ENCODE data around the gene TMEM220. TPM values are rescaled to one million over a fixed set of nuclear protein-coding genes. Genes with fewer than 3 reads are reported as not detected.
"Not testable (repeated sequence)": the region's sequence is repeated elsewhere in the genome, so short reads cannot be mapped to it uniquely, and the experiment has no call there.

The TMEM220 gene
- total RNA-seq, 1 experiment from 2014 or later: 12.6 TPM

GRCh38 chr17:10737736-10738135 lies 7.9 kb upstream of the TMEM220 start:
- in situ Hi-C loops (cut with HindIII; ENCODE audit: low pct_unique_long_range_greater_than_20kb, low sequenced_read_pairs): no loop called here
- no peak for DNase-seq (ENCODE audit: low read depth, low spot score)

GRCh38 chr17:10737168-10737622 lies 7.4 kb upstream of the TMEM220 start:
- in situ Hi-C loops (cut with HindIII; ENCODE audit: low pct_unique_long_range_greater_than_20kb, low sequenced_read_pairs): no loop called here

GRCh38 chr17:10735821-10736220 lies 6.0 kb upstream of the TMEM220 start:
- in situ Hi-C loops (cut with HindIII; ENCODE audit: low pct_unique_long_range_greater_than_20kb, low sequenced_read_pairs): no loop called here
- no peak for DNase-seq (ENCODE audit: low read depth, low spot score)

More at GRCh38 chr17:10737168-10737622, 7.4 kb upstream of the TMEM220 start:
- DNase-seq (ENCODE audit: low read depth, low spot score): peak; percentile 84

- DNase-seq (ENCODE audit: low read depth, low spot score): no peak
- in situ Hi-C loops (cut with HindIII; ENCODE audit: low pct_unique_long_range_greater_than_20kb, low sequenced_read_pairs): no loop called here
Observed at GRCh38 chr17:10735251-10735650, 5.4 kb upstream of the TMEM220 start.

- DNase-seq (ENCODE audit: low read depth, low spot score): no peak
- in situ Hi-C loops (cut with HindIII; ENCODE audit: low pct_unique_long_range_greater_than_20kb, low sequenced_read_pairs): no loop called here
Observed at GRCh38 chr17:10733666-10734065, 3.8 kb upstream of the TMEM220 start.

- DNase-seq (ENCODE audit: low read depth, low spot score); in situ Hi-C loops (cut with HindIII; ENCODE audit: low pct_unique_long_range_greater_than_20kb, low sequenced_read_pairs): not testable (repeated sequence)
Observed at GRCh38 chr17:10732121-10732520, 2.3 kb upstream of the TMEM220 start.

GRCh38 chr17:10731408-10731879 lies 1.6 kb upstream of the TMEM220 start:
- in situ Hi-C loops (cut with HindIII; ENCODE audit: low pct_unique_long_range_greater_than_20kb, low sequenced_read_pairs): no loop called here
- DNase-seq (ENCODE audit: low read depth, low spot score): no peak

- in situ Hi-C loops (cut with HindIII; ENCODE audit: low pct_unique_long_range_greater_than_20kb, low sequenced_read_pairs); DNase-seq (ENCODE audit: low read depth, low spot score): not testable (repeated sequence)
Observed at GRCh38 chr17:10730247-10730646, 424 bp upstream of the TMEM220 start.

- in situ Hi-C loops (cut with HindIII; ENCODE audit: low pct_unique_long_range_greater_than_20kb, low sequenced_read_pairs): no loop called here
- DNase-seq (ENCODE audit: low read depth, low spot score): no peak
Observed at GRCh38 chr17:10728331-10728892, 1.4 kb downstream of the TMEM220 start.

GRCh38 chr17:10727192-10727591 lies 2.6 kb downstream of the TMEM220 start:
- DNase-seq (ENCODE audit: low read depth, low spot score): no peak
- in situ Hi-C loops (cut with HindIII; ENCODE audit: low pct_unique_long_range_greater_than_20kb, low sequenced_read_pairs): no loop called here

GRCh38 chr17:10726196-10726595 lies 3.6 kb downstream of the TMEM220 start:
- in situ Hi-C loops (cut with HindIII; ENCODE audit: low pct_unique_long_range_greater_than_20kb, low sequenced_read_pairs): no loop called here
- no peak for DNase-seq (ENCODE audit: low read depth, low spot score)

GRCh38 chr17:10725262-10725661 lies 4.6 kb downstream of the TMEM220 start:
- in situ Hi-C loops (cut with HindIII; ENCODE audit: low pct_unique_long_range_greater_than_20kb, low sequenced_read_pairs): no loop called here
- no peak for DNase-seq (ENCODE audit: low read depth, low spot score)

- DNase-seq (ENCODE audit: low read depth, low spot score): no peak
- in situ Hi-C loops (cut with HindIII; ENCODE audit: low pct_unique_long_range_greater_than_20kb, low sequenced_read_pairs): no loop called here
Observed at GRCh38 chr17:10724546-10725195, 5.2 kb downstream of the TMEM220 start.

GRCh38 chr17:10718547-10718946 lies 11.3 kb downstream of the TMEM220 start:
- no peak for DNase-seq (ENCODE audit: low read depth, low spot score)
- in situ Hi-C loops (cut with HindIII; ENCODE audit: low pct_unique_long_range_greater_than_20kb, low sequenced_read_pairs): no loop called here

GRCh38 chr17:10716218-10716617 lies 13.6 kb downstream of the TMEM220 start:
- DNase-seq (ENCODE audit: low read depth, low spot score): no peak
- in situ Hi-C loops (cut with HindIII; ENCODE audit: low pct_unique_long_range_greater_than_20kb, low sequenced_read_pairs): no loop called here

GRCh38 chr17:10713318-10713717 lies 16.5 kb downstream of the TMEM220 start:
- no peak for DNase-seq (ENCODE audit: low read depth, low spot score)
- in situ Hi-C loops (cut with HindIII; ENCODE audit: low pct_unique_long_range_greater_than_20kb, low sequenced_read_pairs): no loop called here

- DNase-seq (ENCODE audit: low read depth, low spot score): no peak
- in situ Hi-C loops (cut with HindIII; ENCODE audit: low pct_unique_long_range_greater_than_20kb, low sequenced_read_pairs): no loop called here
Observed at GRCh38 chr17:10705727-10706126, 24.1 kb downstream of the TMEM220 start.

GRCh38 chr17:10702574-10702973 lies 27.2 kb downstream of the TMEM220 start:
- in situ Hi-C loops (cut with HindIII; ENCODE audit: low pct_unique_long_range_greater_than_20kb, low sequenced_read_pairs): no loop called here
- no peak for DNase-seq (ENCODE audit: low read depth, low spot score)

GRCh38 chr17:10699856-10700255 lies 30.0 kb downstream of the TMEM220 start:
- peak; percentile 32 for DNase-seq (ENCODE audit: low read depth, low spot score)
- in situ Hi-C loops (cut with HindIII; ENCODE audit: low pct_unique_long_range_greater_than_20kb, low sequenced_read_pairs): no loop called here
